ENCODE data around the gene OR1M1.

The OR1M1 gene

DNA sequence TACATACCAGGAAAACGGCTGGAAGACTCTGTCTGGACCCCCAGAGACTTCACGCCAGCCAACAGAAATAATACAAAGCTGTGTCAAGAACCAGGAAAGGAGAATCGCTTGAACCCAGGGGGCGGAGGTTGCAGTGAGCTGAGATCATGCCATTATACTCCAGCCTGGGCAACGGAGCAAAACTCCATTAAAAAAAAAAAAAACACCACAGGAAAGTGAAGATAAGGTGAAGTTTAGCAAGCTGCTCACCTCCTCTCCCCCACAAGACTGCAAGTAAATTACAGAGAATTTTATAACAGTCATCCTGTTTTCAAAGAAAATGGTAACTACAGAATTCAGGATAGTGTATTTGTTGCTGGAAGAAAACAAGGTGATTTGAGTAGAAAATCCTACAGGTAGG, 29.7 kb downstream of the OR1M1 start:
- no peak overlapping the region for H3K4me3 ChIP-seq (ENCODE audit: low read depth, low read length)
- TF ChIP-seq, protein P1, sequence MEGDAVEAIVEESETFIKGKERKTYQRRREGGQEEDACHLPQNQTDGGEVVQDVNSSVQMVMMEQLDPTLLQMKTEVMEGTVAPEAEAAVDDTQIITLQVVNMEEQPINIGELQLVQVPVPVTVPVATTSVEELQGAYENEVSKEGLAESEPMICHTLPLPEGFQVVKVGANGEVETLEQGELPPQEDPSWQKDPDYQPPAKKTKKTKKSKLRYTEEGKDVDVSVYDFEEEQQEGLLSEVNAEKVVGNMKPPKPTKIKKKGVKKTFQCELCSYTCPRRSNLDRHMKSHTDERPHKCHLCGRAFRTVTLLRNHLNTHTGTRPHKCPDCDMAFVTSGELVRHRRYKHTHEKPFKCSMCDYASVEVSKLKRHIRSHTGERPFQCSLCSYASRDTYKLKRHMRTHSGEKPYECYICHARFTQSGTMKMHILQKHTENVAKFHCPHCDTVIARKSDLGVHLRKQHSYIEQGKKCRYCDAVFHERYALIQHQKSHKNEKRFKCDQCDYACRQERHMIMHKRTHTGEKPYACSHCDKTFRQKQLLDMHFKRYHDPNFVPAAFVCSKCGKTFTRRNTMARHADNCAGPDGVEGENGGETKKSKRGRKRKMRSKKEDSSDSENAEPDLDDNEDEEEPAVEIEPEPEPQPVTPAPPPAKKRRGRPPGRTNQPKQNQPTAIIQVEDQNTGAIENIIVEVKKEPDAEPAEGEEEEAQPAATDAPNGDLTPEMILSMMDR (IDR thresholded peaks at IDR 0.05; ENCODE audit: control insufficient read depth, extremely low read depth, insufficient read depth) = no peak

DNA sequence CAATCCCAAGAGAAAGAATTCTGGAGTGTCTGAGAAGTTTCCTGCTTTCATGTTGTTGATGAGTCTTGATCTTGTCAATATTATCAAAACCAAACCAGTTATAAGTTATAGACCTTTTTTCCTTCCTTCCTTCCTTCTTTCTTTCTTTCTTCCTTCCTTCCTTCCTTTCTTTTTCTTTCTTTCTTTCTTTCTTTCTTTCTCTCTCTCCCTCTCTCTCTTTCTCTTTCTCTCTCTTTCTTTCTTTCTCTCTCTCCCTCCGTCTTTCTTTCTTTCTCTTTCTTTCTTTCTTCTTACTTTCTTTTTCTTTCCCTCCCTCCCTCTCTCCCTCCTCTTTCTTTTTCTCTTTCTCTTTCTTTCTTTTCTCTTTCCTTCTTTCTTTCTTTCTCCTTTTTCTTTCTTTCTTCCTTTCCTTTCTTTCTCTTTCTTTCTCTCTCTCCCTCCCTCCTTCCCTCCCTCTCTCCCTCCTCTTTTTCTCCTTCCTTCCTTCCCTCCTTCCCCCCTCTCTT, 40.1 kb downstream of the OR1M1 start, which contains the start of gene OR7G3:
Gene OR7G3 (minus strand): TSS at position 51 of the 506 bp plus-strand sequence. CDS start 0 bp downstream, at position 51.
- DNase-seq (ENCODE audit: low read depth) = no peak
- TF ChIP-seq, protein P1 (IDR thresholded peaks at IDR 0.05; ENCODE audit: control insufficient read depth, extremely low read depth, insufficient read depth) = no peak
- no peak within 1 kb of the TSS for H3K4me3 ChIP-seq (ENCODE audit: low read depth, low read length)

More for the DNA sequence above, 29.7 kb downstream of the OR1M1 start:
- DNase-seq (ENCODE audit: low read depth) = no peak

DNA sequence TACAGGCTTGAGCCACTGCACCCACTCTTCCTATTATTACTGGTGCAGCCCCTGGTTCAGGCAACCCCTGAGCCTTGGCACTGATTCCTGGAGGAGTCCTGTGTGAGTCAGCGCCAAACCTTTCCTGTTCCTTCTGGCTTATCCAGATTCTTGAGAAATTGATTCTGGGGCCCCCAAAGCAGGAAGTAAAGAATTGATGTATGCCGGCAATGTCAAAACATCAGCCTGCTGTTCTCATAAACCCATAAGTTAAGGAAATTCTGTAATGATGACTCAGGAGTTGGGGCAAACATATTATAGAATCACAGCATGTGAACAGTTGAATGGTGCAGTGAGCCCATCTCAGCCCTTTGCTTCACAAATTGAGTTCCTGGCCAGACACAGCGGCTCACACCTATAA, 41.3 kb downstream of the OR1M1 start:
- TF ChIP-seq, protein P1 (IDR thresholded peaks at IDR 0.05; ENCODE audit: control insufficient read depth, extremely low read depth, insufficient read depth) = no peak
- no peak overlapping the region for H3K4me3 ChIP-seq (ENCODE audit: low read depth, low read length)
- DNase-seq (ENCODE audit: low read depth) = no peak

DNA sequence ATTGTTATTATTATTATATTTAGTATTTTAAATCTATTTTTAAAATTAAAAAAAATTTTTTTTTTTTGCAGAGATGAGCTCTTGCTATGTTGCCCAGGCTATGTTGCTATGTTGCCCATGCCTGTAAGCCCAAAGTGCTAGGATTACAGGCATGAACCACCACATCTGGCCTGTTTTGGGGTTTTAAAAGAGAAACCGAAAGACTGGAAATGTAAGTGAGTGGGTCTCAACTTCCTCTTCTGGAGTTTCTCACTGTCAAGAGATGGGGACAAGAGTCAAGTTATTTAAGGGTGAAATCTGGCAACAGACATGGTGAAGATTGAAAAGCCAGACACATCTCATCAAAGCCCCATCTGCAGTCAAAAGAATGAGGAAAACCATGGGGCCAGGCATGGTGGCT, 44.1 kb downstream of the OR1M1 start:
- H3K4me3 ChIP-seq (ENCODE audit: low read depth, low read length) = no peak overlapping the region
- DNase-seq (ENCODE audit: low read depth) = no peak
- TF ChIP-seq, protein P1 (IDR thresholded peaks at IDR 0.05; ENCODE audit: control insufficient read depth, extremely low read depth, insufficient read depth) = no peak

DNA sequence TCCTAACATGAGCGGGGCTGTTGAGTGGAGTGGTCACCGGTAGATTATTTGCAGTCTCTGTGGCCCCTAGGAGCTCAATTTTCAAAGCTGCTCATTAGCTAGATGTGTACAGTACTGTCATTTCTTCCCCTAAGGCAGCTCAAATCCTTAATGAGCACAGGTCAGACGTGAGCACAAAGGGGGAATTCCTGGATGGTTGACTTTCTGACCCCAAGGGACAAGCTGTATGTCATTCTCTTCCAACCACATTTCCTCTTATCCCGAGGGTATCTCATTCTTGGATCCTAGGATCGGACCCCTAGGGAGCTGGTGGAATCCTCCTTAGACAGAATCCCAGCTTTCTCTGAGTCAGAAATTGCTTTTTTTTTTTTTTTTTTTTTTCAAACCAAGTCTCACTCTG, 45.6 kb downstream of the OR1M1 start:
- H3K4me3 ChIP-seq (ENCODE audit: low read depth, low read length) = no peak overlapping the region
- TF ChIP-seq, protein P1 (IDR thresholded peaks at IDR 0.05; ENCODE audit: control insufficient read depth, extremely low read depth, insufficient read depth) = no peak
- DNase-seq (ENCODE audit: low read depth) = no peak

DNA sequence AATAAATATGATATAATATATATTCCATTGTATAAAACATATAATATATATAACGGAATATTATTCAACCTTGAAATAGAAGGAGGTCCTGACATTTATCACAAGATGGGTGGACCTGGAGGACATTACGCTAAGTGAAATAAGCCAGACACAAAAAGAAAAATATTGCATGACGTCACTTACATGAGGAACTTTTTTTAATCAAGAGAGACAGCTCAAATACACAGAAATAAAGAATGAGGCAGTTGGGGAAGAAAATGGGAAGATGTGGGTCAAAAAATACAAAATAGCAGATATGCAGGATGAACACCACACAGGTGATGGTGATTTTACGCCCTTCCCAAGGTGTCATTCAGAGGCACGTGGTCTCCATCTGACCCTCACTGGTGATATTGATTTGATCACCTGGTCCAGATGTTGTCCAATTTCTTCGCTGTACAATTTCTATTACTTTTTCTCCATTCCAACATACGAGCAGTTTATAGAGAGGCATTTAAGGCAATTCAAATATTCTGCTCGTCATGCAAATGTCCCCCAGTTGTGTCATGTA, 52.8 kb downstream of the OR1M1 start:
- no peak for DNase-seq (ENCODE audit: low read depth)
- peak overlapping the region; percentile 88 for H3K4me3 ChIP-seq (ENCODE audit: low read depth, low read length)
- TF ChIP-seq, protein P1 (IDR thresholded peaks at IDR 0.05; ENCODE audit: control insufficient read depth, extremely low read depth, insufficient read depth) = no peak
